WTC11 (cell line): ENCODE measurements around the gene XPR1. TPM values are rescaled to one million over a fixed set of nuclear protein-coding genes. Genes with fewer than 3 reads are reported as not detected.

Source experiments
- ATAC-seq: fragments of 200-7000 bp; cut with Tn5 transposase; 2 replicates; pipeline ENCODE4 v1.10.0; 2021; ENCODE audit warnings: mild to moderate bottlenecking, moderate library complexity
- CTCF ChIA-PET: fragments of 300-600 bp; sonication (Branson Sonifier 250); formaldehyde crosslinking; loops from one replicate; lab custom pipeline; 2021; ENCODE audit warnings: antibody characterized with exemption; lab: Charles Lee
- POLR2A ChIA-PET: fragments of 350-600 bp; sonication (Branson Sonifier 250); formaldehyde crosslinking; loops from one replicate; lab custom pipeline; 2021; ENCODE audit warnings: antibody characterized with exemption; lab: Charles Lee
- DNase-seq: peaks from one replicate; pipeline ENCODE4 v3.0.0; 2021; ENCODE audit warnings: low spot score
- H3K27ac Mint-ChIP-seq: 2 replicates; pipeline ENCODE4 v1.8.0; 2021; ENCODE audit warnings: mixed read lengths
- H3K27me3 Mint-ChIP-seq: 2 replicates; pipeline ENCODE4 v1.8.0; 2021; ENCODE audit warnings: low read depth, mild to moderate bottlenecking, moderate library complexity, mixed read lengths
- H3K36me3 Mint-ChIP-seq: 2 replicates; pipeline ENCODE4 v1.8.0; 2021; ENCODE audit warnings: mixed read lengths
- H3K4me1 Mint-ChIP-seq: 2 replicates; pipeline ENCODE4 v1.8.0; 2022; ENCODE audit warnings: mixed read lengths
- H3K4me3 Mint-ChIP-seq: 2 replicates; pipeline ENCODE4 v1.8.0; 2021; ENCODE audit warnings: mild to moderate bottlenecking, moderate library complexity, mixed read lengths
- H3K9me3 Mint-ChIP-seq: 2 replicates; pipeline ENCODE4 v1.8.0; 2021; ENCODE audit warnings: mixed read lengths
- ATF1 ChIP-seq: sonication (generic); formaldehyde crosslinking; IDR thresholded peaks from 2 replicates; pipeline ENCODE4 v1.8.1; 2023; ENCODE audit warnings: mild to moderate bottlenecking, moderate library complexity, missing genetic modification reagents
- GABPB1 ChIP-seq: sonication (generic); formaldehyde crosslinking; IDR thresholded peaks from 2 replicates; pipeline ENCODE4 v1.8.1; 2023; ENCODE audit warnings: mild to moderate bottlenecking, missing genetic modification reagents
- GRHL2 ChIP-seq: fragments of 250-450 bp; sonication (Bioruptor Pico); IDR thresholded peaks from 2 replicates; pipeline ENCODE4 v1.8.0; 2022; ENCODE audit warnings: mild to moderate bottlenecking, moderate library complexity; ENCODE audit not compliant: insufficient replicate concordance, severe bottlenecking
- IRF2 ChIP-seq: sonication (generic); formaldehyde crosslinking; IDR thresholded peaks from 2 replicates; pipeline ENCODE4 v1.8.0; 2022; ENCODE audit warnings: low read depth, missing genetic modification reagents, borderline replicate concordance
- JAZF1 ChIP-seq: fragments of 250-450 bp; sonication (Bioruptor Pico); IDR thresholded peaks from 2 replicates; pipeline ENCODE4 v1.9.0; 2021; ENCODE audit warnings: moderate library complexity, mild to moderate bottlenecking, inconsistent platforms
- NFE2L1 ChIP-seq: sonication (generic); formaldehyde crosslinking; IDR thresholded peaks from 2 replicates; pipeline ENCODE4 v1.8.1; 2023; ENCODE audit warnings: missing genetic modification reagents
- NR1H2 ChIP-seq: sonication (generic); formaldehyde crosslinking; IDR thresholded peaks from 2 replicates; pipeline ENCODE4 v1.9.0; 2021; ENCODE audit warnings: mild to moderate bottlenecking, moderate library complexity, missing genetic modification reagents
- NR2C2 ChIP-seq: sonication (generic); formaldehyde crosslinking; IDR thresholded peaks from 2 replicates; pipeline ENCODE4 v1.8.0; 2022; ENCODE audit warnings: mild to moderate bottlenecking, missing genetic modification reagents
- RELA ChIP-seq: sonication (generic); formaldehyde crosslinking; IDR thresholded peaks from 2 replicates; pipeline ENCODE4 v1.8.1; 2022; ENCODE audit warnings: missing genetic modification reagents, mild to moderate bottlenecking, borderline replicate concordance
- RORB ChIP-seq: fragments of 250-450 bp; sonication (Bioruptor Pico); IDR thresholded peaks from 2 replicates; pipeline ENCODE4 v1.9.0; 2021; ENCODE audit warnings: mild to moderate bottlenecking
- SMAD4 ChIP-seq: sonication (generic); formaldehyde crosslinking; IDR thresholded peaks from 2 replicates; pipeline ENCODE4 v1.8.0; 2022; ENCODE audit warnings: mild to moderate bottlenecking, missing genetic modification reagents
- TCF7 ChIP-seq: sonication (generic); formaldehyde crosslinking; IDR thresholded peaks from 2 replicates; pipeline ENCODE4 v1.8.0; 2022; ENCODE audit warnings: mild to moderate bottlenecking, low read depth, missing genetic modification reagents, moderate library complexity
- ZNF423 ChIP-seq: fragments of 250-450 bp; sonication (Bioruptor Pico); IDR thresholded peaks from 2 replicates; pipeline ENCODE4 v2.1.2; 2022; ENCODE audit warnings: mild to moderate bottlenecking, moderate library complexity
- ZNF671 ChIP-seq: fragments of 250-450 bp; sonication (Bioruptor Pico); IDR thresholded peaks from 2 replicates; pipeline ENCODE4 v1.8.0; 2021; ENCODE audit warnings: mild to moderate bottlenecking
- total RNA-seq: library from RNA; stranded (reverse); gene quantifications from 3 replicates; pipeline ENCODE4 v1.2.3, GENCODE V29; 2021
- TF ChIP-seq, protein P1 (sequence below): sonication (generic); formaldehyde crosslinking; IDR thresholded peaks from 2 replicates; pipeline ENCODE4 v1.8.1; 2022; ENCODE audit warnings: mild to moderate bottlenecking, missing genetic modification reagents, moderate library complexity, borderline replicate concordance
- TF ChIP-seq, protein P2 (sequence below): fragments of 200-600 bp; IDR thresholded peaks from 2 replicates; pipeline ENCODE4 v1.8.0; 2022; ENCODE audit warnings: antibody characterized with exemption
- TF ChIP-seq, protein P3 (sequence below): sonication (generic); formaldehyde crosslinking; IDR thresholded peaks from 2 replicates; pipeline ENCODE4 v1.8.0; 2023; ENCODE audit warnings: missing genetic modification reagents
- TF ChIP-seq, protein P4 (sequence below): fragments of 250-450 bp; sonication (Bioruptor Pico); IDR thresholded peaks from 2 replicates; pipeline ENCODE4 v1.9.0; 2021; ENCODE audit warnings: moderate library complexity, mild to moderate bottlenecking, inconsistent platforms, borderline replicate concordance
- TF ChIP-seq, protein P5 (sequence below): sonication (generic); formaldehyde crosslinking; IDR thresholded peaks from 2 replicates; pipeline ENCODE4 v1.8.1; 2023; ENCODE audit warnings: mild to moderate bottlenecking, missing genetic modification reagents
- TF ChIP-seq, protein P6 (sequence below): sonication (generic); formaldehyde crosslinking; IDR thresholded peaks from 2 replicates; pipeline ENCODE4 v1.8.0; 2022; ENCODE audit warnings: mild to moderate bottlenecking, missing genetic modification reagents

XPR1 gene
- total RNA-seq, 1 experiment from 2014 or later = 34.6 TPM

DNA sequence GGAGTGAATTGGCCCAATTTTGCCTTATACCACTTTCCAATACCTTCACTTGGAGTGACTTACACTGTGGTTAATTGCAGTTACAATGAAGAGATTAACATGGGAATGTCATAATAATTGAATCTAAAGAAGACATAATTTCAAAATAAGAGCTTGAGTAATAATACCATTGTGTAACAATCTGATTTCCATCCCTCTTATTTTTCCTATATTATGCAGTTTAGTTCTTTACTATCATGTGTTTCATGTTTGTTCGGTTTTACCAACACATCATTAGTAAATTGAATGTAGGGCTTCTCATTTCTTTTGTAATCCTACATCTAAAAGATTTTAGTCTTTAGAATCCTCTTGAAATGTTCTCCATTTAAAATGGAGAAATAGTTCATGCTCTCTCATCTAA lies 19.2 kb upstream of the XPR1 start:
- Mint-ChIP-seq H3K9me3 (no peaks in the 10 kb centered on the region), H3K4me3 (no peak overlapping the region), H3K27me3 (no peaks in the 10 kb centered on the region), H3K27ac (no peak overlapping the region), H3K36me3 (no peaks in the 10 kb centered on the region), H3K4me1 (peaks cover 13% of the 10 kb centered on the region)
- POLR2A ChIA-PET = no interaction called here
- ATAC-seq (no peak), DNase-seq (no peak)
- no peak for TF ChIP-seq NR1H2 (CRISPR knock-in tag)
- no peak for TF ChIP-seq IRF2
- TF ChIP-seq ATF1 (CRISPR knock-in tag) = no peak
- TF ChIP-seq, protein P1, sequence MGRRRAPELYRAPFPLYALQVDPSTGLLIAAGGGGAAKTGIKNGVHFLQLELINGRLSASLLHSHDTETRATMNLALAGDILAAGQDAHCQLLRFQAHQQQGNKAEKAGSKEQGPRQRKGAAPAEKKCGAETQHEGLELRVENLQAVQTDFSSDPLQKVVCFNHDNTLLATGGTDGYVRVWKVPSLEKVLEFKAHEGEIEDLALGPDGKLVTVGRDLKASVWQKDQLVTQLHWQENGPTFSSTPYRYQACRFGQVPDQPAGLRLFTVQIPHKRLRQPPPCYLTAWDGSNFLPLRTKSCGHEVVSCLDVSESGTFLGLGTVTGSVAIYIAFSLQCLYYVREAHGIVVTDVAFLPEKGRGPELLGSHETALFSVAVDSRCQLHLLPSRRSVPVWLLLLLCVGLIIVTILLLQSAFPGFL = no peak
- TF ChIP-seq, protein P2, sequence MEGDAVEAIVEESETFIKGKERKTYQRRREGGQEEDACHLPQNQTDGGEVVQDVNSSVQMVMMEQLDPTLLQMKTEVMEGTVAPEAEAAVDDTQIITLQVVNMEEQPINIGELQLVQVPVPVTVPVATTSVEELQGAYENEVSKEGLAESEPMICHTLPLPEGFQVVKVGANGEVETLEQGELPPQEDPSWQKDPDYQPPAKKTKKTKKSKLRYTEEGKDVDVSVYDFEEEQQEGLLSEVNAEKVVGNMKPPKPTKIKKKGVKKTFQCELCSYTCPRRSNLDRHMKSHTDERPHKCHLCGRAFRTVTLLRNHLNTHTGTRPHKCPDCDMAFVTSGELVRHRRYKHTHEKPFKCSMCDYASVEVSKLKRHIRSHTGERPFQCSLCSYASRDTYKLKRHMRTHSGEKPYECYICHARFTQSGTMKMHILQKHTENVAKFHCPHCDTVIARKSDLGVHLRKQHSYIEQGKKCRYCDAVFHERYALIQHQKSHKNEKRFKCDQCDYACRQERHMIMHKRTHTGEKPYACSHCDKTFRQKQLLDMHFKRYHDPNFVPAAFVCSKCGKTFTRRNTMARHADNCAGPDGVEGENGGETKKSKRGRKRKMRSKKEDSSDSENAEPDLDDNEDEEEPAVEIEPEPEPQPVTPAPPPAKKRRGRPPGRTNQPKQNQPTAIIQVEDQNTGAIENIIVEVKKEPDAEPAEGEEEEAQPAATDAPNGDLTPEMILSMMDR = no peak
- no peak for TF ChIP-seq SMAD4 (CRISPR knock-in tag)
- TF ChIP-seq, protein P3, sequence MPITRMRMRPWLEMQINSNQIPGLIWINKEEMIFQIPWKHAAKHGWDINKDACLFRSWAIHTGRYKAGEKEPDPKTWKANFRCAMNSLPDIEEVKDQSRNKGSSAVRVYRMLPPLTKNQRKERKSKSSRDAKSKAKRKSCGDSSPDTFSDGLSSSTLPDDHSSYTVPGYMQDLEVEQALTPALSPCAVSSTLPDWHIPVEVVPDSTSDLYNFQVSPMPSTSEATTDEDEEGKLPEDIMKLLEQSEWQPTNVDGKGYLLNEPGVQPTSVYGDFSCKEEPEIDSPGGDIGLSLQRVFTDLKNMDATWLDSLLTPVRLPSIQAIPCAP (CRISPR knock-in tag) = no peak
- CTCF ChIA-PET = no interaction called here

DNA sequence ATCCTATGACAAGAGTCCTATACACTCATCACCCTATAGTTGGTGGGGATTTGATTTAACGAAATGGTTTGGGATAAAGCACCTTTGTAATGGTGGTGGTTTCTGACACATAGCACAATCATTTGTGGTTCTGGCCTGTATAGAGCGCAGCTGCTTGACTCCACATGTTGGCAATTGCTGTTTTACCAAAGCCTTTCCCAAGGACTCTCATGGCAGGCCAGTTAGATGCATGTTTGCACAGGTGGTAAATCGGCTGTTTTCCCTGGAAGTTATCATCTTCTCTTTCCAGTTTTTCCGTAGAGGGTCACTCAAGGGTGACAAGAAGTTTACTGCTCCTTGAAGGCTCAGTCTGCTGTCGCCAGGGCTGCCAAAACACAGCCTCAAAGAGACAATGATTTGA lies 17.1 kb upstream of the XPR1 start:
- H3K4me1 Mint-ChIP-seq = peaks cover 13% of the 10 kb centered on the region

DNA sequence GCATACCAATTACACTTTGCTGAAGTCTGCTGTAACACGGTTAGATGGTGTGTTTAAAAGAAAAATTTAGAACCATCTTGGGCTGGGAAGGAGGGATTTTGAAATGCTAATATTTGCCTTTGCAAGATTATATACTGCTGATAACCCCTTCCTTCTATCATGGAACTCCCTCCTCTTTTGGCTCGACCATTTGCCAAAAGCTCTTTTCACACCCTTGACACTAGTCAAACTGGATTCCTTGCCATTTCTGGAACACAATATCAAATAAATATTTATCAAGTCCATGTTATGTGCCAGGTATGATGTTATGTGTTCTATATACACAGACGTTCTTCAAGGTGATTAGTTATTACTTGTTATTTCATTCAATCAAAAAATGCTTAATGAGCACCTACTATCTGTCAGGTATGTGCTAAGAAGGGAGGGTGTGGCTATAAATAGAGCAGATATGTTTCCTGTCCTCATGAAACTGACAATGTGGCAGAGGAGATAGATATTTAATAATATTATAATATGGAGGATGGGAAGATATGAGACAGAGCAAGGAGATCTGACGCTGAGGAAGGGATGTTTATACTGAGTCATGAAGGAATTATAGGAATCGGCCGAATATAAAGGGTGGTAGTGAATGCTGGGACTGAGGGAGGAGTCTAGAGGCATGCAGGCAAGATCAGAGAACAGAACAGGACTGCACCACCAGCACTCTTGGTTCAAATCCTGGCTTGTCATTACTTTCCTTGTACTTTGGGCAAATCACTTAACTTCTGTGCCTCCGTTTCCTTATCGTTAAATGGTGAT lies 16.1 kb upstream of the XPR1 start:
- CTCF ChIA-PET = no interaction called here
- no peak for DNase-seq
- no peak for ATAC-seq
- Mint-ChIP-seq H3K4me1 (peaks cover 9% of the 10 kb centered on the region), H3K9me3 (no peaks in the 10 kb centered on the region), H3K27ac (no peak overlapping the region), H3K4me3 (no peak overlapping the region), H3K36me3 (no peaks in the 10 kb centered on the region), H3K27me3 (no peaks in the 10 kb centered on the region)
- POLR2A ChIA-PET = no interaction called here
- TF ChIP-seq TCF7 (CRISPR knock-in tag) (no peak), NR2C2 (CRISPR knock-in tag) (no peak), JAZF1 (no peak), NFE2L1 (CRISPR knock-in tag) (no peak), GRHL2 (CRISPR knock-in tag) (no peak), ZNF671 (CRISPR knock-in tag) (no peak), GABPB1 (no peak)
- TF ChIP-seq, protein P2 = no peak
- TF ChIP-seq, protein P4, sequence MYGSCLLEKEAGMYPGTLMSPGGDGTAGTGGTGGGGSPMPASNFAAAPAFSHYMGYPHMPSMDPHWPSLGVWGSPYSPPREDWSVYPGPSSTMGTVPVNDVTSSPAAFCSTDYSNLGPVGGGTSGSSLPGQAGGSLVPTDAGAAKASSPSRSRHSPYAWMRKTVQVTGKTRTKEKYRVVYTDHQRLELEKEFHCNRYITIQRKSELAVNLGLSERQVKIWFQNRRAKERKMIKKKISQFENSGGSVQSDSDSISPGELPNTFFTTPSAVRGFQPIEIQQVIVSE (CRISPR knock-in tag) = no peak

More for the DNA sequence above, 17.1 kb upstream of the XPR1 start:
- ChIA-PET CTCF (no interaction called here), POLR2A (no interaction called here)
- no peaks in the 10 kb centered on the region for H3K27me3 Mint-ChIP-seq
- H3K9me3 Mint-ChIP-seq = no peaks in the 10 kb centered on the region
- no peak overlapping the region for H3K4me3 Mint-ChIP-seq
- ATAC-seq (no peak), DNase-seq (no peak)
- H3K27ac Mint-ChIP-seq = no peak overlapping the region
- H3K36me3 Mint-ChIP-seq = no peaks in the 10 kb centered on the region
- no peak for TF ChIP-seq RORB (CRISPR knock-in tag)
- TF ChIP-seq, protein P5, sequence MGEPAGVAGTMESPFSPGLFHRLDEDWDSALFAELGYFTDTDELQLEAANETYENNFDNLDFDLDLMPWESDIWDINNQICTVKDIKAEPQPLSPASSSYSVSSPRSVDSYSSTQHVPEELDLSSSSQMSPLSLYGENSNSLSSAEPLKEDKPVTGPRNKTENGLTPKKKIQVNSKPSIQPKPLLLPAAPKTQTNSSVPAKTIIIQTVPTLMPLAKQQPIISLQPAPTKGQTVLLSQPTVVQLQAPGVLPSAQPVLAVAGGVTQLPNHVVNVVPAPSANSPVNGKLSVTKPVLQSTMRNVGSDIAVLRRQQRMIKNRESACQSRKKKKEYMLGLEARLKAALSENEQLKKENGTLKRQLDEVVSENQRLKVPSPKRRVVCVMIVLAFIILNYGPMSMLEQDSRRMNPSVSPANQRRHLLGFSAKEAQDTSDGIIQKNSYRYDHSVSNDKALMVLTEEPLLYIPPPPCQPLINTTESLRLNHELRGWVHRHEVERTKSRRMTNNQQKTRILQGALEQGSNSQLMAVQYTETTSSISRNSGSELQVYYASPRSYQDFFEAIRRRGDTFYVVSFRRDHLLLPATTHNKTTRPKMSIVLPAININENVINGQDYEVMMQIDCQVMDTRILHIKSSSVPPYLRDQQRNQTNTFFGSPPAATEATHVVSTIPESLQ (CRISPR knock-in tag) = no peak
- TF ChIP-seq ZNF423 = no peak
- TF ChIP-seq, protein P6, sequence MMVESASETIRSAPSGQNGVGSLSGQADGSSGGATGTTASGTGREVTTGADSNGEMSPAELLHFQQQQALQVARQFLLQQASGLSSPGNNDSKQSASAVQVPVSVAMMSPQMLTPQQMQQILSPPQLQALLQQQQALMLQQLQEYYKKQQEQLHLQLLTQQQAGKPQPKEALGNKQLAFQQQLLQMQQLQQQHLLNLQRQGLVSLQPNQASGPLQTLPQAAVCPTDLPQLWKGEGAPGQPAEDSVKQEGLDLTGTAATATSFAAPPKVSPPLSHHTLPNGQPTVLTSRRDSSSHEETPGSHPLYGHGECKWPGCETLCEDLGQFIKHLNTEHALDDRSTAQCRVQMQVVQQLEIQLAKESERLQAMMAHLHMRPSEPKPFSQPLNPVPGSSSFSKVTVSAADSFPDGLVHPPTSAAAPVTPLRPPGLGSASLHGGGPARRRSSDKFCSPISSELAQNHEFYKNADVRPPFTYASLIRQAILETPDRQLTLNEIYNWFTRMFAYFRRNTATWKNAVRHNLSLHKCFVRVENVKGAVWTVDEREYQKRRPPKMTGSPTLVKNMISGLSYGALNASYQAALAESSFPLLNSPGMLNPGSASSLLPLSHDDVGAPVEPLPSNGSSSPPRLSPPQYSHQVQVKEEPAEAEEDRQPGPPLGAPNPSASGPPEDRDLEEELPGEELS = no peak
- TF ChIP-seq RELA (CRISPR knock-in tag) = no peak
